Kidney glomerular epithelial cell (primary cell): ENCODE data around the gene RPS5.
"Not testable (repeated sequence)": the region's sequence is repeated elsewhere in the genome, so short reads cannot be mapped to it uniquely, and the experiment has no call there.

Experiments
- DNase-seq: peaks from one replicate; lab custom pipeline; 2025; lab: John Stamatoyannopoulos, UW

RPS5 gene

GRCh38 chr19:58385313-58385890 is 1.7 kb upstream of the RPS5 start:
- DNase-seq, result no peak

- DNase-seq, result no peak
Measured at GRCh38 chr19:58385891-58386575, 1.0 kb upstream of the RPS5 start.

- DNase-seq, result no peak
Measured at GRCh38 chr19:58387338-58388174, 487 bp downstream of the RPS5 start.

GRCh38 chr19:58388175-58388526 is 1.1 kb downstream of the RPS5 start:
- DNase-seq, result no peak

- no peak for DNase-seq
Measured at GRCh38 chr19:58392945-58393724, 6.1 kb downstream of the RPS5 start.

- no peak for DNase-seq
Measured at GRCh38 chr19:58393725-58394033, 6.6 kb downstream of the RPS5 start.

GRCh38 chr19:58394821-58395219 is 7.8 kb downstream of the RPS5 start:
- no peak for DNase-seq

GRCh38 chr19:58395220-58395978 is 8.3 kb downstream of the RPS5 start, which contains the start of gene RNF225:
RNF225 (plus strand) TSS chr19:58395656; CDS start chr19:58396090, 434 bp downstream.
- DNase-seq, result no peak

- no peak for DNase-seq
Measured at GRCh38 chr19:58395979-58396627, 9.0 kb downstream of the RPS5 start.

GRCh38 chr19:58396691-58397532 is 9.8 kb downstream of the RPS5 start:
- DNase-seq, result no peak

- no peak for DNase-seq
Measured at GRCh38 chr19:58397533-58398037, 10.5 kb downstream of the RPS5 start.

- DNase-seq, result no peak
Measured at GRCh38 chr19:58398087-58398486, 11.0 kb downstream of the RPS5 start.

GRCh38 chr19:58398545-58398944 is 11.5 kb downstream of the RPS5 start:
- no peak for DNase-seq

- DNase-seq, result no peak
Measured at GRCh38 chr19:58399903-58400302, 12.8 kb downstream of the RPS5 start.

- no peak for DNase-seq
Measured at GRCh38 chr19:58400316-58400915, 13.3 kb downstream of the RPS5 start.

GRCh38 chr19:58400916-58401839 is 14.1 kb downstream of the RPS5 start:
- DNase-seq, result peak; percentile 90

GRCh38 chr19:58401840-58402421 is 14.9 kb downstream of the RPS5 start:
- no peak for DNase-seq

GRCh38 chr19:58403920-58404478 is 16.9 kb downstream of the RPS5 start:
- not testable (repeated sequence) for DNase-seq
